GM19467 (cell line): ENCODE data around the gene IQUB.
A peak's percentile ranks its signal among the peaks of the same experiment; 100 is the strongest.
"Not testable (repeated sequence)": the region's sequence is repeated elsewhere in the genome, so short reads cannot be mapped to it uniquely, and the experiment has no call there.

Source experiments
- ATAC-seq: cut with Tn5 transposase; IDR thresholded peaks from one replicate; pipeline ENCODE4 v1.9.1; 2021; ENCODE audit warnings: mild to moderate bottlenecking, moderate library complexity; ENCODE audit not compliant: unreplicated experiment

IQUB gene

GRCh38 chr7:123534383-123535260 is at the start of gene IQUB:
IQUB (minus strand) TSS chr7:123534595; CDS start chr7:123512340, 22,255 bp downstream.
- peak; percentile 74 for ATAC-seq

- ATAC-seq, result no peak
Observed at GRCh38 chr7:123583821-123584220, 49.4 kb upstream of the IQUB start.

DNA sequence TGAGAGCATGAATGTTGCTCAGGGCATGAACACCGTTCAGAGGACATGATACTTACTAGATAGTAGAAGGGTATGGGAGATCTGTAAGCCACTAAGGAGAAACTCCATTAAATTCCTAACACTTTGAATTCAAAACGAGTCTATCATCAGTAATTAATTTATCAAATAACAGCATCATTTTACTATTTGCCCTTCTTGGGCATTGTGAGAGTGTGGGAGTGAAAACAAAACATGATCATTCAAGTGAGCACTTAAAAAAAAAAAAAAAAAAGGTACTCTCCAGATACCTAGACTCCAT is 46.7 kb upstream of the IQUB start:
- no peak for ATAC-seq

- ATAC-seq, result peak; percentile 62
Observed at GRCh38 chr7:123580406-123581161, 46.2 kb upstream of the IQUB start.

DNA sequence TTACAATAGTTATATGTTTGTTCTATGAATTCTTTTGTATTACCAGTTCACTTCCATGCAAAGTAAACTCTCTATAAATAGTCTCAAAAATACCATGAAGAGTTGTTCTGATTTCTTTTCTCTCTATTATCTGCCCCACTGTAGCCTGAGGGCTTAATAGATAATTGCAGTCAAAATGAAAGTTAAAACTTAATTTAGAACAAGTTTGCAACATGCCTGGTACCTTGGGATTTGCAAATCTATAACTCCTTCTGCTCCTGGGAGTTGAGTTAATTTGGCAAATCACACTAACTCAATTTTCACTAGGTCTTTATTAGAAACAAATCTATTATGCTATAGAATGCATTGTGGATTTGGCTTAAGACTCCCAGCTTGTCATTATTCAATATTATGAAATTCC is 45.0 kb upstream of the IQUB start:
- no peak for ATAC-seq

DNA sequence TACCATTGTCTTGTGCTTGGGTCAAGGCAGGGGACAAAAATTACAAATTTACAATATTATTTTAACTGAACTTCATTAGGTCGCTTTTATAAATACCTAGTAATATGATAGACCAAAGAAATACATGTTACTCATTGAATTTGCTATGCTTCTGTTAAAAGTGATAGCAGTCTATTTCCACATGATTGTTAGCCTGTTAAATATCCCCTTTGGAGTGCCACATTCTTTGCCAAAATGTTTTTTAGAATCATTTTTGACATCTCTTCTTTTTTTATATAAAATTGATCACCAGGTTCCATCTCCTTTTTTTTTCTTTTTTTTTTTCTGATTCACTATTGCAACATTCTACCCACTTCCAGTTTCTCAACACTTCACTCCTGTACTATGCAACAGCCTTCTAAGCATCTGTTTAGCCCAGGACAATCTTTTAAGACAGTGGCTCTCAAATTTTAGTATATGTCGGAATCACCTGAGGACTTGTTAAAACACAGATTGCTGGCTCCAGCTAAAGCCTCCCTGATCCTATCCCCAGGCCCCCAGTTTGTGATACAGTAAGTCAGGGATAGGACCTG is 39.6 kb upstream of the IQUB start:
- no peak for ATAC-seq

- ATAC-seq, result no peak
Observed at GRCh38 chr7:123573341-123573740, 38.9 kb upstream of the IQUB start.

DNA sequence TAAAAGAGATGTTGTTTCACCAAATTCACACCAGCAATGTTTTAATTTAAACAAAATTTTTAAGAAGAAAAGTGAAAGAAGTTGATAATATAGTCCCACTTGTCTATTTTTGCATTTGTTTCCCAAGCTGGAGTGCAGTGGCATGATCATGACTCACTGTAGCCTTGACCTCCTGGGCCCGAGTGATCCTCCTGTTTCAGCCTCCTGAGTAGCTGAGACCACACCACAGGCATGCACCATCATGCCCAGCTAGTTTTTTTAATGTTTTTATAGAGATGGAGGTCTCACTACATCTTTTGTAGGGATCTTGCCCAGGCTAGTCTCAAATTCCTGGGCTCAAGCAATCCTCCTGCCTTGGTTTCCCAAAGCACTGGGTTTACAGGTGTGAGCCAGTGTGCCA is 37.3 kb upstream of the IQUB start:
- ATAC-seq, result no peak

DNA sequence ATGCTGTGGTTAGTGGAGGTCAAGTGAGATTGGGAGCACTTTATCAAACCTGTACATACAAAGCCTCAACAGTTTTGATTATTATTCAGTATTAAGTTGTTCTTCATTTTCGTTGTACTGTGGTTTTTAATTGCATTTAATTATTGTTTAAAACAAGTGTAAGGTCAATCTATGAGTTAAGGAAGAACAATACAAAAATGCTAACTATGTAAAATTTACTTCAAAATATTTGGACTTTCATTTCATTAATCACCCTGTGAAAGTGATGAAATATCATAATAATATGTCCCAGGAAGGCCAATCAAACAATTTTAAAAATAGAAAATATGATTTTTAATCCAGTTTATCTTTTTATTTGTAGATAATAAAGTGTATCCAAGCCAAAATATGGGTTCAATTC is 36.8 kb upstream of the IQUB start:
- no peak for ATAC-seq

- ATAC-seq, result no peak
Observed at GRCh38 chr7:123570390-123571182, 36.2 kb upstream of the IQUB start.

GRCh38 chr7:123569352-123570010 is 35.1 kb upstream of the IQUB start:
- ATAC-seq, result no peak

DNA sequence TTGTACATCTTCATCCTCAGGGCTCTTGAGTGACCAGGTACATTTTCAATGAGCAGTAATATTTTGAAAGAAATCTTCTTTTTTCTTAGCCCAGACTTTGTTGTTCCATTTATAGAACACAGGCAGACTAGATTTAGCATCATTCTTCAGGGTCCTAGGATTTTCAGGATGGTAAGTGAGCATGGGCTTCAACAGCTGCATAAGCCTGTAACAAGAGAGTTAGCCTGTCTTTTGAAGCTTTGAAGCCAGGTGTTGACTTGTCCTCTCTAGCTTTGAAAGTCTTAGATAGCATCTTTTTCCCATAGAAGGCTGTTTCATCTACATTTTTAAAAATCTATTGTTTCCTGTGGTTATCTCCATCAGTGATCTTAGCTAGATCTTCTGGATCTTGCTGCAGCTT is 27.7 kb upstream of the IQUB start:
- no peak for ATAC-seq

DNA sequence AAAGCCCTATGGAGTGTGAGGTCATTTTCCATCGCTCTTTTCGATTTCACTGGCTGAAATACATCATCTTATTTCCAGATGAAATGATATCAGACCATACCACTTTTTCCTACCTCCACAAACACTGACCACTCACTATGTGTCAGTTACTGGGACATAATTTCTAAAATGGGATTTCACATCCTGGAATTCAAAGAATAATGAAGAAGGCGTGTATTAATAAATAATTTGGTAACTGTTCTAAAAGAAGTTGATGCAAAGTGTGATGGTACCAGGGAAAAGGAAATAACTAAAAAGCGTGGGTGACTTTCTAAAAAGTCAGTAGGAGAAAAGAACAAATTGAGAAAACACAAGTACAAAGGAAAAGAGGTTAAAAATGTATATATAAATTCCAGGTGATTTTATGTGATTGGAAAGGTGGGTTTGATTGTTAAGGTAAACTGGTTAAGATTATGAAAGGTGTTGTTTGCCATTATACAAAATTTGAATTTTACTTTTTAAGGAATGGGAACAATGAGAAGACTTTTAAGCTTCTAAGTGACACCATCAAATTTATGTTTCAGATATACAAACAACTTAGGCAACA is 24.0 kb upstream of the IQUB start:
- no peak for ATAC-seq

DNA sequence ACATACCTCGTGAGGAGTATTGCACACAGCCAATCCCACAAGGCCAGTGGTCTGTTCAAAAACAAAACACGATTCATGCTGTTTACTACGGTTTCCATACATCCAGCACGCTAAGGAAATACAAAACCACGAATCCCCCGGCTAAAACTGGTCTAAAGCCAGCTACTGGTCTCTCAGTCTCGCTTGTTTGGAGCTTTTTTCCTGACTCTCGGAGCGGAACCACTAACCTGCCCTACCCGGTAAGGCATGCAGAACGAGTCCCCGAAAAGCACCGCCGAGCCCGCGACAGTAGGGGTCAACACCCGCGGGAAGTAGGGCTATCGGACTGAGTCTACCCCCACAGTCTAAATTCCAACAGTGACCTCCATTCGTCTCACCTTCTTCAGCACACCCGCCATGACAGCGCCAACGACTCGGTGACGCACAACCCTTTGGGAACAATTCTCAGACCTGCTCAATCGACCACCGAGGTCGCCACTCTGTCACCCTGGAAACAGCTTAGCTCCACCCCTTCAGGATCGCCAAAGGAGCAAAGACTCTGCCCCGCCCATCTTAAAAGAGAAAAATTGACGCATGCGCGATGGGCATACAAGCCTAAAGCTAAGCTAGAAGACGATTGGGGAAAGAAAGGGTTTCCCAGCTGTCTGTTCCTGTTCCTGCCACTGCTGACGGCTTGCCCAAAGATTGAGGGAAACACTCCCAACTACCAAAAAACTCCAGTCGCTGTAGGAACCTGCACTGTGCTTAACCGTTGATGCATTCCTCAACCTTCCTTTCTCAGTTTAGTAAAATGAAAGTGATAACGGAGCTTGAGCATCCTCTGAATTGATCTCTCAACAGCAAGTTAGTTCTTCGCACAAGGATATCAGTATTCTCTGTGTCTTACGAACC is 23.2 kb upstream of the IQUB start, which contains the start of gene NDUFA5:
NDUFA5 (minus strand) TSS at position 421 of the 891 bp plus-strand sequence; CDS start at position 398, 23 bp downstream.
- peak; percentile 98 for ATAC-seq

GRCh38 chr7:123557016-123557397 is 22.6 kb upstream of the IQUB start:
- ATAC-seq, result no peak

DNA sequence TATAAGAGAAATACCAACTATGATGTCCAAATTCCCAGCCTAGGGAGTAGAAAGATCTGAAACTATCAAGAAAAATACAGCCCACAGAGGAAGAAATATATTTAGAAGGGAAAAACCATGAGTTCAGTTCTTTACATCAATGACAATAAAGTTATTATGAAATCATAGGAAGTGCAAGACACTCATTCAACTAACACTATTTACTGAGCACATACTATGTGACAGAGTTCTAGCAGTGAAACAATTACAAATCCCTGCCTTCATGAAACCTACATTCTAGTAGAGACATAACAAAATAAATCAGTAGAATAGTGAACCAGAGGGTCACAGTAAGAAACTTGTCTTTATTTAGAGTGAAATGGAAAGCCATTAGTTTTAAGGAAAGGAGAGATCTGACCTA is 21.1 kb upstream of the IQUB start:
- no peak for ATAC-seq

GRCh38 chr7:123553159-123553558 is 18.8 kb upstream of the IQUB start:
- ATAC-seq, result no peak

DNA sequence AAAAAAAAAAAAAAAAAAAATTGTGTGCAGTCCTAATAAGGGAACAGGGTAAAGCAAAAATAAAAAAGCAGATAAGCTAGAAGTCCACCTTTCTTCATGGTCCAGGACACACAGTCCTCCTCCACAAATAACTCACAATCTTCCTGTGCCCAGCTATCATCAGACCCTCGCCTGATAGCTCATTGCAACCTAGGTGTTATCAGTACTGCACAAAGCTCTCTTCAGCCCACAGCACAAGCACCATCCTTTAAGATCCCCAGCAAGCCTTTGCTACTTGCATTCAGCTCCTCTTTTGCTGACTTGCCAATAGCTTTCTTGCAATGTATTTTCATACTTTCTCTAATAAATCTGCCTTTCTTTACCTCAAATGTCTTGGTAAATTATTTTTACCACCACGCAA is 18.2 kb upstream of the IQUB start:
- no peak for ATAC-seq

DNA sequence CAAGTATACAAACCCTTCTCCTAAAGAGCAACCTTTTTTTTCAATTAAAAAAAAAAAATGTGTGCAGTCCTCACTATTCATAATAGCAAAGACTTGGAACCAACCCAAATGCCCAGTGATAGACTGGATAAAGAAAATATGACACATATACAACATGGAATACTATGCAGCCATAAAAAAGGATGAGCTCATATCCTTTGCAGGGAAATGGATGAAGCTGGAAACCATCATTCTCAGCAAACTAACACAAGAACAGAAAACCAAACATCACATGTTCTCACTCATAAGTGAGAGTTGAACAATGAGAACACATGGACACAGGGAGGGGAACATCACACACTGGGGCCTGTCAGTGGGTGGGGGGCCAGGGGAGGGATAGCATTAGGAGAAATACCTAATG is 17.7 kb upstream of the IQUB start:
- ATAC-seq, result not testable (repeated sequence)
